GM19324 (cell line): ENCODE results near the gene S100A10.

ENCODE experiments used
- ATAC-seq: cut with Tn5 transposase; IDR thresholded peaks from one replicate; pipeline ENCODE4 v1.9.1; 2021; ENCODE audit warnings: mild to moderate bottlenecking, moderate library complexity; ENCODE audit not compliant: unreplicated experiment, low FRiP score

The S100A10 gene

DNA sequence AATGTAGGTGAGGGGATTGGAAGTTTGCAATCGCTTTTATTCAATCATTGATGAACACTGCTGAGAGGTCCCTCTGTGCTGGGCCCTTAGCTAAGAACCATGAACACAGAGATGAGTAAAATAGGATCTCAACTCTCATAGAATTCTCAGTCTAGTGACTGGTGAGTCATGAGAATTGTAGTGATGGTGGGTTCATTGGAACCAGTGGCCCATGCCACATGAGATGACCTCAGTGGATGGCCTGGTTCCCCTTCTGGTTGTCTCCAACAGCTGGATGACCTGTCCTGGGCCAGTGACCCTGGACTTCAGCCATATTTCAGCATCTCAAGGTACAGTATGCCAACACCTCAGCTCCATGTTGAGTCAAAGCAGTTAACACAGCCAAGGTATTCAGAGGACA is 21.3 kb upstream of the S100A10 start:
- ATAC-seq = no peak

DNA sequence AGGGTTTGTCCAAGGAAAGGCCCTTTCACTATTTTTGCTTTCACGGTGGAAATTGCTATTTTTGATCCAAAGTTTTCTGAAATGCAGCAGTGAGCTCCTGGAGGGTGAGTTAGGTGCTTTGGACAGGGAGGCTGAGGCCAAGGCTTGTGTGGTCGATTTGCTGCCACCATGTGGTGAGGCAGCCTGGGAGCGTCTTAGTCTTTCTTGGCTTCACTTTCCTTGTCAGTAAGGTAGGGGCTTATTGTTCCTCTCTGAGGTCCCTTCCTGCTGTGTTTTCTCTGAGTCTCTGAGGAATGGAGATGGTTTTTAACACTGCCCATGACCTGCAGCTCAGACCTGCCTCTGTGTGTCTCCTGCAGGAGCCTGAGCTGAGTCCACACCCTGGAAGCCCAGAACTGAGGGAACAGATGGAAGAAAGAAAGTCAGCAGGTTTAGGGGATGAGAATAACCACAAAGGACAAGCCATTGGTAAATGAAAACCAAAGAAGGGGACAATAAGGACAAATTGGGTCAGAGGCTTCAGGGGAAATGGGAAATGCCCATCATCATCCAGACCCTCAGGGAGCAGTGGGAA is 20.1 kb upstream of the S100A10 start:
- ATAC-seq = no peak

- ATAC-seq = no peak
These were observed 16.0 kb upstream of the S100A10 start for GRCh38 chr1:152009691-152010090.

DNA sequence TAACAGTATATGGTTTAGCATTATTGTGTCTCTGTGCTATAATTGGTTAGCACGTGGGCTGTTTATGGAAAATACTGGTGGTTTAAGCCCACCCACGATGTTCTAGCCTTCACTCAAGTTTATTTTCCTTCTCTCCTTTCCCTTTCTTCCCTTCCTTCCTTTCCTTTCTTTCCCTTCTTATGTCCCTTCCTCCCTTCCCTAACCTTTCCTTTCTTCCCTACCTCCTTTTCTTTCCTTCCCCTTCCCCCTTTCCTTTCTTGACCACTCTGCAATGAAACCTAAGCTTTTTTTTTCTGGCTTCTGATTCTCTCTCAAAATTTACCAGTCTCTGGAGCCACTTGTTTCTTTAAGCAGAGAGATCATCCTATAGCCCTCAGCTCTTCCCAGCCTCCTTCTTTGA is 13.4 kb upstream of the S100A10 start:
- no peak for ATAC-seq

DNA sequence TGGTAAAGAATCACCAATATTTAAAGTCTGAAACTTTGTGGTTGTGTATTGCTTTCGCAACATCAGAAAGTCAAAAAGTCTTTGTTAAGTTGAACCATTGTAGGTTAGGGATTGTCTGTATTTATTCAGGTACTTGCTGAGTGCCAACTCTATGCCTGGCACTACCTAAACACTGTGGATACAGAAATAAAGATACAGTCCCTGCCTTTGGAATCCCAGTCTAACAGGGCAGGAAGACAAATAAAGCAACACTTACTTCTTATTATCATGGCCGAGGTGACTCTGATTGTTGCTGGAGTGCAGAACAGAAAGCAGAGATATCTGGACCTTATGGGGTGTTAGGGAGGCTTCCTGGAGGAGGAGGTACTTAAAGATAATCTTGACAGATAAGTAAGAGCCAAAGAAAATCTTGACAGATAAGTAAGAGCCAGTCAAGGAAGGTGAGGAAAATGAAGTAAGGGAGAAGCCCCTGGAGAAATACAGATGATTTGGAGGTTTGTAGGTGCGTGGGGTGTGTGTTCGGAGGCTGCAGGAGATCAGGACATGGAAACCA is 11.8 kb upstream of the S100A10 start:
- ATAC-seq = no peak

DNA sequence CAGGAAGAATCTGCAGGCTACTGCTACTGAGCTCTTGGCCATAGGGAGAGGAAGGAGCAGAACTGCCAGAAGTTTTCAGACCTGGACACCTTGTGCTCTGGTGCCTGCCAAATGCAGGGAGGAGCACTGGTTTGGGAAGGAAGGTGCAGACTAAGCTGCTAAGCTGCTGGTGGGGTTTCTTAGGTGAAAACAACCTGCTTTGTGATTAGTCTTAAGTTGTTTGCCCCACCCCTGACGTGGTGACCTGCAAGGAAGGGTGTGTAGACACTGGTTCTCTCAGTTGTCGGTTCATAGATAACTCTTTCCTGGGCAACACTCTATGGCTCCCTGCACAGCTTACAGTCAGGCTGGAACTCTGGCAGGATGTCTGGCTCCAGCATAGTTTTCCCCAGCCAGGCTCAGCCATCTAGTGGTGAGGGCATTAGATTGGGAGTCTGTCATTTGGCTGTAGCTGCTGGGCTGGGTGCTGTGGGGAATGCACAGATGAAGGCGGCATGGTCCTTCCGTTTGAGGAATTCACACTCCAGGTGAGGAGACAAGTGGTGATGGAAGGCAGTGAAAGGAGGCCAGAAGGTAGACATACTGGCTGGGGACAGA is 10.3 kb upstream of the S100A10 start:
- ATAC-seq = no peak

GRCh38 chr1:152002960-152003359 is 9.3 kb upstream of the S100A10 start:
- ATAC-seq = no peak

- ATAC-seq = no peak
These were observed 8.2 kb upstream of the S100A10 start for GRCh38 chr1:152001631-152002584.

DNA sequence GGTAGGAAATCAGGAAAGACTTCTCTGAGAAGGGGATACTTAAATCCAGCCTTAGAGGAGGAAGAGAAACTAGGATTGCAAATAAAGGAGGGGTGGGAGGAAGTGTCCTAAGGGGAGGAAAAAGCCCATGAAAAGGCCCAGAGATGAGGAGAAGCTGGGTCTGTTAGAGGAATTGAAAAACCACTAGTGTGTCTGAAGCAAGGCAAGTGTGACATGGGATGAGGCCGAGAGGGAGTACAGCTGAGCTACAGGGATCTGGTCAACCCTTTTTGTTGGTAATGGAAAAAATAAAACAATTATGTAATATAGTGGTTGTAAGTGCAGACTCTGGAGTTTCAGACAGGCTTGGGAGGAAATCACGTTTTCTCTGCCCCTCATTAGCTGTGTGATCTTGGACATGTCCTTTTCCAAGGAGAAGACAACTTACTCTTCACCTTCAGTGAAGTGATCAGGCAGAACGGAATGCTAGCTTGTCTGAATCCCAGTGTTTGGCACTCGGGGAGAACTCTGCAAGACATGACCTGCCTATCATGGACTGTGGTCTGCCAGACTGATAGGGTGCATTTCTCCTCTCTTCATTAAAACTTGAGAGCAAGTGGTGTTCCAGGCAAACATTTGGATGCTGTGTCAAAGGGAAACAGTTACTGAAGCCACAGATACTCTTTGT is 7.4 kb upstream of the S100A10 start:
- ATAC-seq = no peak

DNA sequence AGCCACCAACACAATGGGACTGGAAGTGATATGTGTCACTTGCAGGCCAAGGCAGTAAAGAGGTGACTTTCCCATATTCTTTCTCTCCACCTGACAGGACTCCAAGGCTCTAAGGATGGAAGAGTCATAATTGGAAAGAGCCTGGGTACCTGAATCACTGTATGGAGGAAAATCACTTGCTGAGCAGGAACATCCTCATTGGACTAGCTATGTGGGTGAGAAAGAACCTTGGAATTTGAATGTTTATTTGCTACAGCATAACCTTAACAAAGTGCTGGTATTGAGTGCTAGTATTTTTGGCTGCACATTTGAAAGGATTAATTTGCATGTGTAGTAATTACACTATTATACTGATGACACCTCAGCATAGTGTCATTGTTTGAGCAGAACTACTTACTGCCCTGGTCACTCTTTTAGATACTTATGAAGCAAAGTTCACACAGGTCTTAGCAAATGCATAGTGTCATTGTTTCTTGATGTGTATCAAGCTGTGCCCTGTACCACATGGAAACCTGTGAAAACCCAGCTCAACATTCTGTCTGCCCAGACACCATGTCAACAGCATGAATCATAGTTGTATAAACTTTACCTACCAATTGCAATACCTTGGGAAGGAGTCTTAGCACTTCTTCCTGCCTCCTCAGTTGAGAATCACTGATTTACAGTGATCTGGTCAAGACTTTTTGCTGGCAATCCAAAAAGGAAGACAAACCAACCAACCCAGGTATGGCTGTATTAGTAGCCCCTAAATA is 5.1 kb upstream of the S100A10 start:
- no peak for ATAC-seq

DNA sequence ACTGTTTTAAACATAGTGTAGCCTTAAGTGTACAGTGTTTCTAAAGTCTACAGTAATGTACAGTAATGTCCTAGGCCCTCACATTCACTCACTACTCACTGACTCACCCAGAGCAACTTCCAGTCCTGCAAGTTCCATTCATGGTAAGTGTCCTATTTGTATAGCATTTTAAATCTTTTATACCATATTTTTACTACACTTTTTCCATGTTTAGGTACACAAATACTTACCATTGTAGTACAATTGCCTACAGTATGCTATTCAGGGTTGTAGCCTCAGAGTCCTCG is 3.6 kb upstream of the S100A10 start:
- ATAC-seq = no peak

DNA sequence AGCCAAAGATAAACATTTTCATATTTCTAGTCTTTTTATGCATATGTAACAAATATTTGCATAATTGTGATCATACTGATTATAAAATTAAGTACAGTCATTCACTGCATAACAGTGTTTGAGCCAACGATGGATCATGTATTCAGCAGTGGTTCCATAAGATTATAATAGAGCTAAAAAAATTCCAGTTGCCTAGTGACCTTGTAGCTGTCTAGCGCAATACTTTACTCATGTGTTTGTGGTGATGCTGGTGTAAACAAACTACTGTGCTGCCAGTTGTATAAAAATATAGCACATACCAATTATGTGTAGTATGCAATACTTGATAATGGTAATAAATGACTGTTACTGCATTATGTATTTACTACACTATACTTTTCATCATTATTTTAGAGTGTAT is 2.1 kb upstream of the S100A10 start:
- no peak for ATAC-seq

- ATAC-seq = no peak
These were observed 1.3 kb upstream of the S100A10 start for GRCh38 chr1:151994956-151995355.

DNA sequence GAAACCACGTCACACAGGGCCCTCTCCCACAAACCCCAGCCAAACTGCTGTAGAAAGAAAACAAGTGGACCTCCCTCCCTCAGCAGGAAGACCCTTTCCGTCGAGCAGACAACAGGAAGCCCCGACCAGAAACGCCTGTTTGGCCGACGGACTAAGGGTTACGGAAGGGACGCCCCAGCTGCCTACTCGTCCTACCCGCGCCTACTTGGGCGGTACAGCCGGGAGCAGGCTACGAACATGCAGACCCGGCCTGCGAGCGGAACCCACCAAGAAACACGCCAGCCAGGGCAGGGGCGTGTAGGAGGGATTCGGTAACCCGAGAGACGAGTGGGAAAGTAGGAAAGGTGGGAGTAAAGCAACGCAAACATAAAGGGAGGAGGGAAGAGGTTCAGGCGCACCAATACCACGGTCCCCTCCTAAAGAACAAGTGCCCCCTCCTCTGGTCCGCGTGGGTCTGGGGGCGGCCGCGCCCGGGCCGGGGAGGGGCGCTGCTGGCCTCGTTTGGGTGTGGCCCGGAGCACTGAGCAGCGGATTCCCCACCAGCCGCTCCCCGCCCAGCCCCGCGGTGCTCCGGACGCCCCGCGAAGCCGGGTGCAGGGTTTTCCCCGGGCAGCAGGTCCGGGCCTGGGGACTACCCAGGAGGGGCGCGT is 450 bp downstream of the S100A10 start:
- no peak for ATAC-seq

DNA sequence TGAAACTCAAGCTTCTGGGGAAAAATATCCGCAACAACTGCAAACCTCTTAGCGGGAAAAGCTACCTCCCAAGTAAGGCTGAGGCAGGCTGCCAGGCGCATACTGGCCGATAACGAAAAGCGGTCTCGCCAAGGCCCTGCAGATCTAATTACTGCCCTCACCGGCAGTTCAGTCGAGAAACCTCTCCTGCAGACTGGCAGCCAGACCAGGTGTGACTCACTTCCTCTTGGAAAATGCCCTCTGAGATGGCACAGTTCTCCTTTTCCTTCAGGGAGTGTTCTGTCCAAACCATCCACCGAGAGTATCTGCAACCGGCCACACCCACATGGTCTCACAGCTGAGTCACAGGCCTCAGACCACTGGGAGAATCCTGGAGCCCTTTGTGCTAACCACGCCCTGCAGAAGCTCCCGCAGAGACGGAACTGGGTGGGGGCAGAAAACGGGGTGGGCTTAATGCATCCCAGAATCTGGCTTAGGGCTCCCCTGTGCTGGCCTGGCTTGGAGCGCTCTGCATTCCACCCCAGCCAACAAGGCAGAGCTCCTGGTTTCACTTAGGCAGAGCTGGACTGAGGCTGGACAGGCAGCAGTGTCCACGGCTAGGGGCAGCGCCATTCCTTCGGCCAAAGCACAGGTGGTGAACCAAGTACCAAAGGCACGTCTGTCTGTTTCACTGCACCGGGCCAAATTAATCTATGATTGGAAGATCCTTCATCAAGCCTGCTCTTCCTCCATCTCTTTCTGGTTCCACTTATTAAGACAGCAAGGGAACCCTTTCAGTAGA is 1.2 kb downstream of the S100A10 start:
- no peak for ATAC-seq

DNA sequence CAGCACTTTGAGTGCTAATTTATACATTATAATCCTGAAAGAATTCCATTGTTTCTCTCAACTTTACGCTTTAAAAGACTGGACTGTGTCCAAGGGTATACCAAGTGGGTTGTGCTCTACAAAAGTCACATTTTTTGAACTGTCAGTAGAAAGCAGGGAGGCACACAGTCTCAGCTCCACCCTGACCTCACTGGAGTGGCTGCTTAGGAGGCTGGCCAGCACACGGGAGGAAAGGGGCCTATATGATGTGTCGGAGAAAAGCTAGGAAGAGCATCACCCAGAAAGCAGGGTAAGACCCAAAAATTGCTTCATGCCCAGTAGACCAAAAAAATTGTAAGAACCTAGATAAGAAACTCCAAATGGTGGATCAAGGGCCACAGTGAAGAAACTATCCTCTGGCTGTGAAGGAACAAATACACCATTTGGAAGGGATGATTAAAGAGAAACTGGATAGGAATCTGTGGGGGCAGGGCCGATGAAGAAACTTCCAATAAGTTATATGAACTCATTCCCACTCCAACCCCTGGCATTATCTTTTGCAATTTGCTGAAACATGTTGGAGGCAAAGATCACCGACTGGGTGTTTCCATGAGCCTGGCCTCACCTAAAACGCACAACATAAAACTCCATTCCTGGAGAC is 1.9 kb downstream of the S100A10 start:
- ATAC-seq = no peak

DNA sequence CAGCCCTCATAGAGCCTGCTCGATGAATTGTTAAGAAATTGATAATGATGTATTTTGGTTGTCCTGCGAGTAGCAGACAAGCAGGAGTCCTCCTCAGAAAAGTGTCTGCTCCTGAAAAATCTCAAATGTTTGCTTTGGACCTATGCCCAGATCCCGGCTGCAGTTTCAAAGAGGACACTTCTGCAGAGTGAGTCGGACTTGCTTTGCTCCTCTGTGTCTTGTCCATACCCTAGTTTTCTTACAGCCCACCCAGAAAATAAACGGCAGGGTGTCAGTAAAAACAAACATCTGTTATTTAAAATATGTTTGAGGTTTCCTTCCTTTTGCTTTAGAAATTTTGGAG is 2.8 kb downstream of the S100A10 start:
- ATAC-seq = no peak

- no peak for ATAC-seq
These were observed 3.4 kb downstream of the S100A10 start for GRCh38 chr1:151990058-151990855.
